A172 (cell line): ENCODE data around the gene LRRC1. TPM values are rescaled to one million over a fixed set of nuclear protein-coding genes. Genes with fewer than 3 reads are reported as not detected.
"Not testable (repeated sequence)": the region's sequence is repeated elsewhere in the genome, so short reads cannot be mapped to it uniquely, and the experiment has no call there.

Experiments used
- DNase-seq: peaks from one replicate; pipeline ENCODE4 v3.0.0-alpha.2; 2015; ENCODE audit warnings: low spot score
- total RNA-seq: library from RNA; depleted of rRNA; stranded (reverse); fragments of >200 nt; shearing (Covaris generic); gene quantifications from 2 replicates; pipeline ENCODE4 v1.2.3, GENCODE V29; 2014; rRNA removed

LRRC1 gene
- 11.3 and 13.3 TPM in 2 replicates for total RNA-seq

DNA sequence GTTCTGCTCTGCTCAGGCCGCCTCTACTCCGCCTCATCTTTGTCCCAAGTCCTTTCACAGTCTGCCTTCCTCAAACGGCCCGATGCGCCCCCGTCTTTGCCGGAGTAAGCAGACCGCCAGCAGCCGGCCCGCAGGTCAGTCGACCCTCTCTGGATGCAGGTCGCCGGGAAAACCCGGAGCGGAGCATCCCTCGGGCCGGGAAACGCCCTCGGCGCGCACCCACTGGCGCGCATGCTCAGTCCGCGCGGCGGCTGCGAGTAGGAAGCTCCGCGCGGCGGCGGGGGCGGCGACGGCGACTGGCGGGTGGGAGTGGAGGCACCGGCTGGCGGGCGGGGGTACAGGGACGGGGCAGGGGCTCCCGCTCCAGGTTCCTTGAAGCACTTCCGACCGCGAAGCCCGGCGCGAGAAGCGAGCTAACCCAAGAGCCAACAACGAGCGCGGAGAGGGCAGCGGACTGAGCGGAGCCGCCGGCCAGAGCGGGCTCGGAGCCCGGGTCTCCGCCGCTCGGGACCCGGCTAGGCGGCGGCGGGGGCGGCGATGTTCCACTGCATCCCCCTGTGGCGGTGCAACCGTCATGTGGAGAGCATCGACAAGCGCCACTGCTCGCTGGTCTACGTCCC, at the start of gene LRRC1:
LRRC1 (plus strand) TSS at position 286 of the 620 bp plus-strand sequence; CDS start at position 538, 252 bp downstream.
- peak; percentile 67 for DNase-seq

DNA sequence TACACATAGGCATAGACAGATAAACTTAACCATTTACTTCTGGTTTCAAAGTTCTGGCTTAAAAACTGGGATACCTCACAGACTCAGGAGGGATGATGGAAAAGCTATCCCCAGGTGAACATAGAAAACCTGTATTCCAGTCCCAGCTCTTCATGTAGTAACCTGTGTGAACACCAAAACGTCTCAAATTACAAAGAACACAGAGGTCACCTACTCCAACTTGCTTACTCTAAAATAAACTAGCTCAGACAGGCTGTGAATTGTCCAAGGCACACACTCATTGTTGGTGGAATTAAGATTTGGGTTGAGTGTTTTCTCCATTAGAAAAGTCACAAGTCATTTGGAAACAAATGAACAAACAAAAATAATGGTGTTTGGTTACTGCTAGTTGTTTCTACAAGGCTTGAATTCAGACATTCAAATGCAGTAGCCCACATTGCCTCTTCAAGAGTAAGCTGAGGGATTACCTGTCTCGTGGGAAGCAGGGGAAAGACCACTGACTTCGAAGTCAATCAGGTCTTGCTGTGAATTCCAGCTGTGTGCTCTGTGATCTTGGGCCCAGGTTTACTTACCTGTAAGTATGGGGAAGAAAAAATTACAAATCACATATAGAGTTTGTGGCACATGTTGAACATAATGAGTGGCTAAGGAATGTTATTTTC, 48.2 kb upstream of the LRRC1 start:
- no peak for DNase-seq

DNA sequence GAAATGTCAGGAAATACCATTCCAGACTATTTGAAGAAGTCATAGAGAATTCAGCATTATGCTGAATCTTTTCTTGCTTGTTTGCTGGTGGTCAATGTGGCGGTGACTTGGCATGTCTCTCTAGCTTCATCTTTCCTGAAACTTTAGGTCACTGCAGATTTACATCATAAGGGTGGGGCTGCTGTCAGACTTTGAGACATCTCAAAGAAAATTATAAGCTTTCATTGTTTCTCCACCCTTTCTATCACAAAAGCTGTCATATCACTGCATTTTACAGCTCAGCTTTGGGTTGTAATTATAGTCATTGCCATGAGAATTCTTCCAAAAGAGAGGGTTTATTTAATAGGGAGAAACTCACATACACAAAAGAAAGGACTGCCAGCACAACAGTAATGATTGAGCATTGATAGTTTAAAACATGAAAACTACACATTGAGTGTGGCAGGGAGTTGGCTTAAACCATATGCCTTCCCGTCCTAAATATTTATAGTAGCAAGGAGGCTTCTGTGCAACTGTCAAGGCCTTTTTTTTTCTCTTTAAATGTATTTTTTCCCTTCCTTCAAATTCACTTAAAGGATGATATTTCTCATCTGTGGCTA, 44.7 kb upstream of the LRRC1 start:
- DNase-seq: no peak

DNA sequence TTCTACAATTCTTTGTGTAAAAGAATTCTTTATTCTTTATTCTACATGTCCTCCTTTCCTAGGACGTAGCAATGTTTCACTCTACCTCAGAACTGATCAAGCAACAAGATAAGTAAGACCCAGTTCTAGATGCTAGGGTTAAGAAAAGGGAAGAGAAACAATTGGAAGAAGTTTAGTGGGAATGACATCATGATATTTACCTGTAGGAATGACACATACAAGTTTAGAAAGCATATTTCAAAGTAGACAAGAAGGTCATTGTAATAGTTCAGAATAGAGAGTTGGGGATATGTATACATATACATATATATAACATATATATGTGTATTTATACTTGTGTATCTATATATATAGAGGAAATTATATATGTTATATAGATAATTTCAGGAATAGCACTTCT, 43.4 kb upstream of the LRRC1 start:
- no peak for DNase-seq

DNA sequence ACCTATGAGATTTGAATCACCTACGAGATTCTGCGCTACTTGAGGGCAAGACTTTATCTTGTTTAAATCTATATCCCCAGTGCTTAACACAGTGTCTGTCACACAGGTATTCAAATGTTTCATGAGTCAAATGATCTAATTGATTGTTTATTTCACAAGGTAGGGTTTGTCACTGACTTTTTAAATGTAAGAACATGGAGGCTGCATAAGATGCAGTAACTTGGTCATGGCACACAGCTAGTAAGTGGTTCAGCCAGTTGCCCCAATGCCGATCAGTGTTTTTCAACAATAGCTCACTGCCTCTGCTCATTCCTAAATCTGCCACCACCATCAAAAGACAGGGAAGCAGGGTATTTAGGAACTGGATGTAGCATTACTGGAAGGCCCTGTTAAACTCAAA, 42.4 kb upstream of the LRRC1 start:
- DNase-seq: no peak

DNA sequence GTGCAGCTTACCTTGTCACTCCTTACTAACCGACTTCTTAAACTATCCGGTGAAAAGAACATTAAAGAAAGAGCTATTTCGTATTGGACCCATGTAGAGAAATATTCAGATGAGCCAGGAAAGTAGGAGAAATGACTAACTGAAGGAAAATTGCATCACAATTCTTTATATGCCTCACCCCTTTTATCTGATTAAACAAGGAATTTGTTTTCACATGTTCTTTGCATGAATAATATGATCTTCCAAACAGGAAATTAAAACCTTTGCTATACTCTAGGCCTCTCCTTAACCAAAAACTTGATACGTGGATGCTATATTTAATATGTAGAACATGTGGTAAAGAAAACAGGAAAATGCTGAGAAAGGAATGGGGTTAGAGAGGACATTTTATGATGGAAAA, 41.9 kb upstream of the LRRC1 start:
- DNase-seq: peak; percentile 58

DNA sequence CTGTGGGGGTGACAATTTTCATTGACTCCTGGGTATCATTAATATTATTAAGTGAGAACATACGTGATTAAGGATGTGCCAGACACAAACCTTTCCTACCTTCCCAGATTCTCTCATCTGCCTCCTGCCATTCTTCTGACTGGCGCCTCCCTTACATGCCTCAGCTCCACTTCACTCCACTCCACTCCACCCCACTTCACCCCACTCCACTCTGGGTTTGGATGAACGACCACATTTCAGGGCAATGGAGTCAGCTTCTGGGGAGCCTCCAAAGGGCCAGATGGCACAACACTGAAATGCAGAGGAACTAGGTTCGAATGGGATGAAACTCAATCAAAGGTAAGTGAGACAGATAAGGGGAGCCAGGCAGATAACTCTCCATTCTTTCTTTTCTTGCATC, 40.5 kb upstream of the LRRC1 start:
- DNase-seq: no peak

DNA sequence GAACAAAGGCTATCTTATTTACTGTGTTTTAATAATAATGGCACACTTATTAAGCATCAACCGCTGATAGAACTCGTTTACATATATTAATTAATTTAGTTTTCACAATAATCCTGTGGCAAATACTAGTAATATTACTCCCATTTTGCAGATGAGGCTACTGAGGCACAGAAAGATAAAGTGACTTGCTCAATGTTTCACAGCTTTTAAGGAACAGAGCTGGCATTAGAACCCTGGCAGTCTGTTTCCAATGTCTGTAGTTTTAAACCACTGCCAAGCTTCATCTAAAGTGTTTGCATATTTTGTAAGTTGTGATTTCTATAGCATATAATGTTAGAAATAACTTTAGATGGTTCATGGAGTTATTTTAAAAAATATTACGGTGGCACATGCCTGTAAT, 38.4 kb upstream of the LRRC1 start:
- DNase-seq: no peak

DNA sequence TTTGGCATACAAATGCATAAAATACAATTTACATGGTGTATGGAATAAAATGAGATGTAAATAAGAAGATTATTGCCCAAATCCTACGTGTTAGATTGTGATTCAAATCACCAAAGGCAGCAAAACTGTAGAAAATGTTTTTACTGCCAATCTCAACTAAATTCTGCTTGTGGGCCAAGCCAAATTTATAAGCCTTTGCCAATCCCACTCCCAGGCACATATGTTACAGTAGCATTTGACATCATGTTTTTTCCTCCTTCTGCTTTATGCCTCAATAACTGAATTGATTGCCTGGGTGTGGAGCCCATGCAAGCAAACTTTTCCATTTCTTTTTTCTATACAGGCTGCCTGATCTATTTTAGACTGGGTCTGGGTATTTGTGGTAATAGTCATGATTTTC, 36.3 kb upstream of the LRRC1 start:
- DNase-seq: no peak

DNA sequence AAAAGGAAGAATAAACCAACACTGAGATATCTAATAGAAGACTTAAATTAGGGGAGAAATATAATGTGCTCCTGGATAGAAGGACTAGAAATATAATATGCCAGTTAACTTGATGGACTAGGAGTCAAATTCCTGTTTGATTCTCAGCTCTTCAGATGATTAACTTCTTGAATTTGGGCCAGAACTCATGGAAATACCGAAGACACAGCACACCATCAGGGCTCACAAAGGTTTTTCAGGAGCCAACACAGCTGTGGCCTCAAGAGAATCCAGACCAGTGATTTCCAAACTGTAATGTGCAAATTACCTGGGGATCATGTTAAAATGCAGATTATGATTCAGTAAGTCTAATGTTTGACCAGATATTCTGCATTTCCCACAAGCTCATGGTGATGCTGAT, 33.8 kb upstream of the LRRC1 start:
- DNase-seq: no peak

DNA sequence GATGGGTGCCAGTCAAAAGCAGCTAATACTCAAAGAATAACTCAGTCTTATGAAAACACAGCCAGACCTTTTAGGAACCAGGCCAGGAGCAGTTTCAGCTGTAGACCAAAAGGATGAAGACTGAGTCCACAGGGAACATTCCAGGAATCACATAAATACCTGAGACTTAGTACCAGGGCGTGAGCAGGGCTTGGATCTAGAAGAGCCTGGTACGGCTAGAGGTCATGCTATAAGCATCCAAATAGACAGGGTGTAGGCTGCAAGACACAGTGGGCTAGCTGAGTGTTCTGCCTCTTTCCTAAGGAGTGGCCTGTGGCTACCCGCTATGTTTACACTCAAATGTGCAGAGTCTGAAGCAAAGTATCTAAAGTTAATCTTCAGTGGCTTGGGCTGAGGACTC, 29.5 kb upstream of the LRRC1 start:
- no peak for DNase-seq

DNA sequence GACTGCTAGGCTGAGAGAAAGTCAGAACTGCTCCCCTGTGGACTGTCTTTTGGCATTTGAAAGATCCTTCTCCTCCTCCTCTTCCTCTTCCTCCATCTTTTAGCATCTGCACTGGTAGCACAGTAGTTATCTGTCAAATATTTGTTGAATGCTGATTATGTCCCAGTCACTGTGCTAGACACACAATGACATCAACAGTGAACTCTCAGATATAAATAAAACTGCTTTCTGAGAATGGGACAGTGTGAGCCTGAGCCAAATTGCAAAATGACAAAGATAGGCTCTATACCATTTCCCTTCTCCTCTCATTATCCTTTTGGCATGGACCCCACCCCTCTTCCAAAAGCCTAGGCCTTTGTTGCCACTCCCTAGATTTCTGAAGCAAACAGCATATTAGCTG, 27.9 kb upstream of the LRRC1 start:
- no peak for DNase-seq

DNA sequence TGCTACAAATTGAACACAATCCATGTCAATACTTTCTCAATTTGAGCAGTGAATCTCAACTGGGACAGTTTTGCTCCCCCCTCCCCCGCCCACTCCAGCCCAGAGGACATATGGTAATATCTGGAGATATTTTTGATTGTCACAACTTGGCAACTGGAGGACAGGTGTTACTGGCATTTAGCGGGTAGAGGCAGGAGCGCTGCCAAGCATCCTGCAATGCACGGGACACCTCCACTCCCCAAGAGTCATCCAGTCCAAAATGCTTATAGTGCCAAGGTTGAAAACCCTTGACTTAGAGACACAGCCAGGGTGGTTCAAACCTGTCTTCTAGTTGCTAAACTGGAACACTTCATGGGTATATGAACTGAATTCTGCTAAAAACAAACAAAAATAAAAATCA, 26.9 kb upstream of the LRRC1 start:
- DNase-seq: no peak

DNA sequence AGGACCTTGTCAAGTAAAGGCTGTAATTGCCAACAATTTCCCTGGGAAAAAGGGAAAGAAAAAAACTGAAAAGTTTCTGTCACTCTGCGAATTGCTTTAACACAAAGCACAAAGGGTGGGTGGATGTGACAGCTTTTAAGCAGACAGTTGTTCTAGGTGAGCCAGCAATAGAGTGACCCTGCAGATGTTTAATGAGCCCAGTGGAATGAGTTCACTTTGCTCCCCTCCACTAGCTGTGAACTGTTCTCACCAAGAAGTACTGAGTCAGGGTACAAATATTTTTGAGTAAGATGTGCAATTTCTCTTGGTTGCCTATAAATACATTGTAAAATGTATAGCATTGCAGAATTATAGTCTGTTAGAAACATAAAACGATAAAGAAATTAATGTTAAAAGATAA, 26.2 kb upstream of the LRRC1 start:
- no peak for DNase-seq

DNA sequence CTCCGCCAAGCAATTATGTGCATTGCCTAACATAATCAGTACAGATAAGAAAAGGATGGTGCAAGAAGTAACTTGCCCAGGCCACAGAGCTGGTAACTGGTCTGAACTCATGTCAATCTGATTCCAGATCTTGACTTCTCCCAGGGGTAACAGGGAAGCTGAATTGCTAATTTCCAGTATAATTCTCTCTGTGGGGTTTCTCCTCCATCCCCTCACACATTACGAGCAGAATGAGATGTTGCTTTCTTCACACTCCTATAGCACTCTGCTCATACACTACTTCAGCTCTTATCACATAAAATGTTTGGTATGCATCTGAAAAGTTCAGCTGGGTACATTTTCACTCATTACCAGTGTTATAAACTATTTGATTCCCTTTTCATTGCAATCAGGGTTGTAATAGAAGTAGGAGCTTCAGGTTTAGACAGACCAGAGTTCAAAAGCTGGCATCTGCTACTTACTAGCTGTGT, 24.0 kb upstream of the LRRC1 start:
- no peak for DNase-seq

DNA sequence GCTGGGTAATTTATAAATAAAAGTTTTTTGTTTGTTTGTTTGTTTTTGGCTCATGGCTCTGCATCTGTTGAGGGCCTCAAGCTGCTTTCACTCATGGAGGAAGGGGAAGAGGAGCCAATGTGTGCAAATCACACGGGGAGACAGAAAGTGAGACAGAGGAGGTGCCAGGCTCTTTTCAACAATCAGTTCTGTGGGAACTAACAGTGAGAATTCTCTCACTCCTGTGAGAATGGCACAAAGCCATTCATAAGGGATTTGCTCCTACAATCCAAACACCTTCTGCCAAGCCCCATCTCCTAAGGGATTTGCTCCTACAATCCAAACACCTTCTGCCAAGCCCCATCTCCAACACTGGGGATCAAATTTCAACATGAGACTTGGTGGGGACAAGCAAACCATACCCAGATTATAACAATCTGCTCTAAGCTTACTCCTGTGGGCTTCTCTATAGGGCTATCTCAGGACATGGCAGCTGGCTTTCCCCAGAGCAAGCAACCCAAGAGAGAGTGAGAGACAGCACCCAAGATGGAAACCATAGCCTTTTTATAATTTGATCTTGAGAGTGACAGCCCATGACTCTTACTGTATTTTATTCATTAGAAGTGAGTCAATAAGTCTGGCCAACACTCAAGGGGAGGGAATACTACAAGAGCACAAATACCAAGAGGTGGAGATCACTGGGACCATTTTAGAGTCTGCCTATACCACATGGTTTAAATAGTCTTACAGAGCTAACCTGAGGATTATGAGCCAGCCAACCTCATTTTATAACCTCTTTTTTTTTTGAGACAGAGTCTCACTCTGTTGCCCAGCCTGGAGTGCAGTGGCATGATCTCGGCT, 22.8 kb upstream of the LRRC1 start:
- DNase-seq: peak; percentile 16

DNA sequence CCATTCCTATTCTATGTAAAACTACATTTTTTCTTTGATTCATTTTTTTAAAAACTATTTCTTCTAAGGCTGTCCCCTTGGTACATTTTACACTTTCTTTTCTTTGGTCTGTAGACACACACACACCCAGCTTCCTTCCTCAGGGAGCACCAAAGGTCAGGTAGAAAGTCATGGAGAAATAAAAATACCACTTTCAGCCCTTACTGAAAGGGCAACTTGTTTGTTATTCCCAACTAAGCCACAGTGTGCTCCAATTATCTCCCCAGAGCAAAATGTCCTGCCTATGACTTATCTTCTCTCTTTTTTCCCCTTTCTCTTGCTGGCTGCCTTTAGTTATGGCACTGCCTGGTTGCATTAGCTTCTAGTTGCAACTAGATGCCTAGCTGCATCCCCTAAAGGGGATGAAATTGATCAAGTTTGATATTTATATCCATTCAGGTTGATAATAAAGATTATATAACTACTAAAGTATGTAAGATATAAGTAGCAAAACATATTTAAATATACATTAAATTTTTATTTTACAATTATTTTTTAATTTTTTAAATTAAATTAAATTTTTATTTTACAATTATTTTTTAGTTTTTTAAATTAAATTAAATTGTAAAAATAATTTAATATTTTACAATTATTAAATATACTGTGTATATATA, 21.6 kb upstream of the LRRC1 start:
- DNase-seq: no peak

DNA sequence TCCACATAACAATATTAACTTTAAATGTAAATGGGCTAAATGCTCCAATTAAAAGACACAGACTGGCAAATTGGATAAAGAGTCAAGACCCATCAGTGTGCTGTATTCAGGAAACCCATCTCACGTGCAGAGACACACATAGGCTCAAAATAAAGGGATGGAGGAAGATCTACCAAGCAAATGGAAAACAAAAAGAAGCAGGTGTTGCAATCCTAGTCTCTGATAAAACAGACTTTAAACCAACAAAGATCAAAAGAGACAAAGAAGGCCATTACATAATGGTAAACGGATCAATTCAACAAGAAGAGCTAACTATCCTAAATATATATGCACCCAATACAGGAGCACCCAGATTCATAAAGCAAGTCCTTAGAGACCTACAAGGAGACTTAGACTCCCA, 18.7 kb upstream of the LRRC1 start:
- DNase-seq: not testable (repeated sequence)

DNA sequence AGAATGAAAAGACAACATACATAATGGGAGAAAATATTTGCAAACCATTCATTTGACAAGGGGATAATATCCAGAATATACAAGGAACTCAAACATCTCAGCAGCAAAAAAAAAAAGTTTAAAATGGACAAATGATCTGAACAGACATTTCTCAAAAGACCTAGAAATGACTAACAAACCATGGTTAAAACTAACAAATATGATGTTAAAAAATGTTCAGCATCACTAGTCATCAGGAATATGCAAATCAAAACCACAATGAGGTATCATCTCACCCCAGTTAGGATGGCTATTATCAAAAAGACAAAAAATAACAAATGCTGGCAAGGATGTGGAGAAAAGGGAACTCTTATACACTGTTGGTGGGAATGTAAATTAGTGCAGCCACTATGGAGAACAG, 9.8 kb upstream of the LRRC1 start:
- DNase-seq: not testable (repeated sequence)

DNA sequence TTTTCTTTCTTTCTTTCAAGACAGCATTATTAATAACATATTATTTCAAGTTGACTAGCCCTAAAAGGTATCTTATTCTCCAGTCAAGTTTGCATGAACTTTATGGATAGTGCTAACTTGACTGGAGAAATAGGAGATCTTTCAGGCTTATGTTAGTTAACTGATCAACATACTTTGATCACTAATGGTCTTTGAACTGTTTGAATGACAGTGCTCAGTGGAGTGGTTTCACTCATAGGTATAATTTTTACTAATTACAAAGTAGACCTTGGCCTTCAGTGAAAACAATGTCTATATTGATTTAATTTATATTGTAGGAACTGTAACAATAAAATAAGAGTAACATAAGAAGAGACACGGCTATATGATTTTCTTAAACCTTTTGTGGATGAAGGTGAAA, 8.0 kb upstream of the LRRC1 start:
- no peak for DNase-seq

DNA sequence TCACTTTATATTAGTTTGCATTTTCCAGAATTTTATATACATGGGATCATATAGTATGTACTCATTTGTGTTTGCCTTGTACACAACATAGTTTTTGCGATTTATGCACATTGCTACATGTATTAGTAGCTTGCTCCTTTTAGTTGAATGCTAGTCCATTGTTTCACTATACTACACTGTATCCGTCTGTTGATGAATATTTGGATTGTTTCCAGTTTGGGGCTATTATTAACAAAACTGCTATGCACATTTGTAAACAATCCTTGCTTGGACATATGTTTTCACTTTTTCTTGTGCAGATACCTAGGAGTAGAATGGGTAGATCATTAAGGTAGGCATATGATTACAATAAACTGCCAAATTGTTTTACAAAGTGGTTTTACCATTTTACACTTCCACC, 3.9 kb upstream of the LRRC1 start:
- no peak for DNase-seq

DNA sequence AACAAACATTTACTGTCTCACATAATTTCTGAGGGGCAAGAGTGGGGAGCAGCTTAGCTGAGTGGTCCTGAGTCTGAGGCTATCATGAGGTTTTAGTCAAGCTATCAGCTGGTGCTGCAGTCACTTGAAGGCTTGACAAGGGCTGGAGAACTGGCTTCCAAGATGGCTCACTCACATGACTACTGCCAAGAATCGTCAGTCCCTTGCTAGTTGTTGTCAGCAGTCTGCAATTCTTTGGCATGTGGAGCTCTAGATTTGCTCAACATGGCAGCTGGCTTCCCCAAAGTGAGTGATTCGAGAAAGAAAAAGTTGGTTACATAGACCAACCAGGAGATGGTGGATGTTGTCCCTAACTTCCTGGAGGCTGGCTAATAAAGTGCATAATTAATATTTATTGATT, 2.8 kb upstream of the LRRC1 start:
- DNase-seq: no peak
